MV-4-11 (cell line): ENCODE data around the gene MACO1.
A peak's percentile ranks its signal among the peaks of the same experiment; 100 is the strongest.

ENCODE experiments used
- DNase-seq: peaks from one replicate; lab custom pipeline; 2025; lab: John Stamatoyannopoulos, UW

MACO1 gene

GRCh38 chr1:25543425-25544242 lies 112.9 kb downstream of the MACO1 start, which contains the start of gene LDLRAP1:
LDLRAP1 (plus strand) TSS chr1:25543606; CDS start chr1:25543699, 93 bp downstream.
- DNase-seq = peak; percentile 48

GRCh38 chr1:25544243-25544764 lies 113.6 kb downstream of the MACO1 start:
- DNase-seq = no peak

GRCh38 chr1:25544819-25545218 lies 114.1 kb downstream of the MACO1 start:
- DNase-seq = no peak

- no peak for DNase-seq
These were observed 115.1 kb downstream of the MACO1 start for GRCh38 chr1:25545767-25546166.

GRCh38 chr1:25546193-25546592 lies 115.5 kb downstream of the MACO1 start:
- DNase-seq = no peak

GRCh38 chr1:25548601-25549000 lies 117.9 kb downstream of the MACO1 start:
- DNase-seq = no peak

GRCh38 chr1:25549273-25550154 lies 118.8 kb downstream of the MACO1 start:
- DNase-seq = peak; percentile 99
